Nephron (organoid): Measurements from ENCODE around the gene CALML6.

Experiments used
- H3K27ac Mint-ChIP-seq, 3 experiments: 2 replicates each; pipeline ENCODE4 v1.8.0; 2020; ENCODE audit warnings: mixed read lengths in 3 of 3, mild to moderate bottlenecking in 2 of 3, moderate library complexity in 1 of 3
- H3K27me3 Mint-ChIP-seq: 2 replicates; pipeline ENCODE4 v1.8.0; 2021; ENCODE audit warnings: low read depth, mild to moderate bottlenecking, moderate library complexity, mixed read lengths
- H3K36me3 Mint-ChIP-seq: 2 replicates; pipeline ENCODE4 v1.8.0; 2020; ENCODE audit warnings: low read depth, mixed read lengths
- H3K4me1 Mint-ChIP-seq: 2 replicates; pipeline ENCODE4 v1.8.0; 2020; ENCODE audit warnings: mixed read lengths
- H3K4me3 Mint-ChIP-seq, 3 experiments: 2 replicates each; pipeline ENCODE4 v1.8.0; 2020; ENCODE audit warnings: mild to moderate bottlenecking in 3 of 3, mixed read lengths in 3 of 3, moderate library complexity in 2 of 3
- H3K9me3 Mint-ChIP-seq: 2 replicates; pipeline ENCODE4 v1.8.0; 2020; ENCODE audit warnings: mixed read lengths
- TF ChIP-seq, protein P1 (sequence below), 3 experiments: fragments of 200-600 bp; sonication (generic); IDR thresholded peaks; one replicate each; pipeline ENCODE4 v1.5.0; 2021; ENCODE audit warnings: antibody characterized with exemption in 3 of 3; ENCODE audit not compliant: unreplicated experiment in 3 of 3

The CALML6 gene

DNA sequence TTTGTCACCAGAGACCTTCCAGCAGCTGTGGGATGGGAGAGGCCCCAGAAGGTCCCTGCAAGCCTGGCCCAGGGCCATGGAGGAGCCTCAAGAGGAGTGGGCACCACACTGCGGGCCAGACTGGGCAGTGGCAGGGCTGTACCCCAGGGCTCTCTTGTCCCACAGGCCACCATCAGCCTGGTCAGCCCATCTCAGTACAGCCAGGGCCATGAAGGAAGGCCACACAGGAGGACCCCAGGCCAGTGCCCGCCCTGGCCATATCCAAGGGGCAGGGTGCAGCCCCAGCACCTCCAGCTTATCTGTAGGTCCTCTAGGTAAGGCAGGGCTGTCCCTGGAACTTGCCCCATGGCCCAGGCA is 21.1 kb upstream of the CALML6 start:
- Mint-ChIP-seq H3K4me1 (peaks cover 23% of the 10 kb centered on the region), H3K4me3 (peak overlapping the region in 2 of 3 experiments; percentile 8 to 69), H3K9me3 (no peaks in the 10 kb centered on the region), H3K36me3 (peaks cover 4% of the 10 kb centered on the region), H3K27ac (no peak overlapping the region), H3K27me3 (peaks cover 15% of the 10 kb centered on the region)
- TF ChIP-seq, protein P1, sequence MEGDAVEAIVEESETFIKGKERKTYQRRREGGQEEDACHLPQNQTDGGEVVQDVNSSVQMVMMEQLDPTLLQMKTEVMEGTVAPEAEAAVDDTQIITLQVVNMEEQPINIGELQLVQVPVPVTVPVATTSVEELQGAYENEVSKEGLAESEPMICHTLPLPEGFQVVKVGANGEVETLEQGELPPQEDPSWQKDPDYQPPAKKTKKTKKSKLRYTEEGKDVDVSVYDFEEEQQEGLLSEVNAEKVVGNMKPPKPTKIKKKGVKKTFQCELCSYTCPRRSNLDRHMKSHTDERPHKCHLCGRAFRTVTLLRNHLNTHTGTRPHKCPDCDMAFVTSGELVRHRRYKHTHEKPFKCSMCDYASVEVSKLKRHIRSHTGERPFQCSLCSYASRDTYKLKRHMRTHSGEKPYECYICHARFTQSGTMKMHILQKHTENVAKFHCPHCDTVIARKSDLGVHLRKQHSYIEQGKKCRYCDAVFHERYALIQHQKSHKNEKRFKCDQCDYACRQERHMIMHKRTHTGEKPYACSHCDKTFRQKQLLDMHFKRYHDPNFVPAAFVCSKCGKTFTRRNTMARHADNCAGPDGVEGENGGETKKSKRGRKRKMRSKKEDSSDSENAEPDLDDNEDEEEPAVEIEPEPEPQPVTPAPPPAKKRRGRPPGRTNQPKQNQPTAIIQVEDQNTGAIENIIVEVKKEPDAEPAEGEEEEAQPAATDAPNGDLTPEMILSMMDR (IDR thresholded peaks at IDR 0.05; ENCODE audit: unreplicated experiment in 3 of 3): no peak

DNA sequence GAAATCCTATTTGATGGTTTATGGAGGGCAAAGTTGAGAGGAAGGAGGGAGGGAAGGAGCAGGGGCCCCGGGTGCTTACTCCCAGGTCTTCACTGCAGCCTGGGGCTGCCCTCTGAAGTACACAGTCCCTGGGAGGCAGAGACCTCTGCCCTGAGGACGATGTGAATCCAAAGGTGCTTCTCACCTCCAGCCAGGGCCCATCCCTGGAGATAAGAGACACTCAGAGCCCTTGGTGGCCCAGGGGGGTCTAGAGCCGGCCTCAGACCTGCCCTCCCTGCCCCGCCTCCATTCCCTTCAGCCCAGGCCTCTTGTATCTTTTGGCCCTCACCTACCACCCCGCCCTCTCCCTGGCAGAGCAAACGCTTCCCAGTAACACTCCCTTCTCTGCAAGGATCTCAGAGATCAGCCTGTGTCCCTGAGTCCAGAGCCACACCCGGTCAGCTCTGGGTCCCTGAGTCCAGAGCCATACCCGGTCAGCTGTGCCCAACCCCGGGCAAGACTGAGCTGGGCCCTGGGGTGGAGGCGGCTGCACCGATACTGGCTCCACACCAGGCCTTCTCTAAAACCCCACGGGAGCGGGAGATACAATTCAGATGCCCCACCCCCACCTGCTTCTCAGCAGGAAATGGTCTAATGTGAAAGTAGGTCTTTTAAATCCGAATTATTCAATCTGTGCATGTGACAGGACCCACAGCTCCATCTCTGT is 20.6 kb upstream of the CALML6 start:
- peaks cover 19% of the 10 kb centered on the region for H3K4me1 Mint-ChIP-seq
- peak overlapping the region in 2 of 3 experiments; percentile 58 to 88 for H3K27ac Mint-ChIP-seq
- H3K36me3 Mint-ChIP-seq: no peaks in the 10 kb centered on the region
- TF ChIP-seq, protein P1 (IDR thresholded peaks at IDR 0.05; ENCODE audit: unreplicated experiment in 3 of 3): no peak
- H3K27me3 Mint-ChIP-seq: peaks cover 15% of the 10 kb centered on the region
- no peaks in the 10 kb centered on the region for H3K9me3 Mint-ChIP-seq
- peak overlapping the region; percentile 59 to 75 (median 62) for H3K4me3 Mint-ChIP-seq

DNA sequence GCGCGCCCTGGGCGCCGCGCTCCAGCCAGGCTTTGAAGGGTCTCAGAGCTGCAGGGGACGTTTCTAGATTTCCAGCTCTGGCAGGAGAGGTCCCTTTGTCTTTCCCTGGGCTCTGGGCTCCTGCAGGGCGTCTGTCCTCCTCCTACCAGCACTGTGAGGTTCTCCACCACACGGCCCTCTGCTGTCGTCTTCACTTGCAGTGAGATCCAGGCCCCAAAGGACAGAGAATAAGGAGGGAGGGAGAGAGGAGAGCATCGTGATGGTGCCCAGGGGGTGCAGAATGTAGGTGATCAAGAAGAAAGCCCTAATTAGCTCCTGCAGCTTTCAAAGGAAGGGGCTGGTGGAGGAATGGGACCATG is 20.0 kb upstream of the CALML6 start:
- Mint-ChIP-seq H3K4me1 (peaks cover 19% of the 10 kb centered on the region), H3K36me3 (no peaks in the 10 kb centered on the region), H3K27ac (peak overlapping the region in 2 of 3 experiments; percentile 58 to 88), H3K4me3 (peak overlapping the region; percentile 59 to 75 (median 62)), H3K9me3 (no peaks in the 10 kb centered on the region), H3K27me3 (peaks cover 15% of the 10 kb centered on the region)
- TF ChIP-seq, protein P1 (IDR thresholded peaks at IDR 0.05; ENCODE audit: unreplicated experiment in 3 of 3): no peak

DNA sequence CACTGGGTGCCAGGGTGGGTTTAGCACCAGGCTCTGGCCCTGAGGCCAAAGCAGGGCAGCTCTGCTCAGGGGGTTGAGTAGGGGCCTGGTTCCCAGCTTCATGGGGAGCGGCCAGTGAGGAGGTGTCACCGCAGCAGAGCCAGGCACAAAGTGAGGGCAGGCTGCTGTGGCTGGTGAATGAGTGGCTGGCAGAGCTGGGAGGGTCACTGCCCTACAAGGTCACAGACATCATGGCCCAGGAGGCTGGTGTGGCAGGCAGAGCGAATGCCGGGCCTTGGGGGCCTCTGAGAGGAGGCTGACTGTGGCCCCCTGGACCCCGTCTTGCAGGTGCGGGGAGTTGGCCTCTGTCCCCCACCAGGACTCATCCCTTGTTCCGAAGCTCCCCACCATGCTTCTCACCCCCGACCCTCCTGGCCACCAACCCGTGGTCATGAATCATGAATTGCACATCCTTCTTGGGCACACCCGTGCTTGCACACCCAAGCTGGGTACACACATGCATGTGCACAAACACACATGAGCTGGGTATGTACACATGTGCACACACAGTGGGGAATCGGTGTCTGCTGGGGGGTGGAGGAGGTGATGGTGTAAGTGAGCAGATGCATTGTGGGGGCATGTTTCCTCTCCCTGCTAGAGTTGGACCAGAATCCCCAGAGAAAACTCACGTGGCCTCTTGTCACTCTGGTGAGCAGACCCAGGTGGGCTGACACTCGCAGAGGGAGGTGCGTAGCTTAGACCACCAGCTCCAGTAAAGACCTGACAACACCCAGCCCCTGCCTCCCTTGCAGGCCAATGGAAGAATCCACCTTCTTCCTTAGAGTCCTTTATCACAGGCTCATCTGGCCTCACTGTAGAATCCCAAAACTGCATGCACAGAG is 19.4 kb upstream of the CALML6 start:
- TF ChIP-seq, protein P1 (IDR thresholded peaks at IDR 0.05; ENCODE audit: unreplicated experiment in 3 of 3): no peak
- Mint-ChIP-seq H3K4me3 (peak overlapping the region in 2 of 3 experiments; percentile 34 to 51), H3K27me3 (peaks cover 15% of the 10 kb centered on the region), H3K4me1 (peaks cover 19% of the 10 kb centered on the region), H3K9me3 (no peaks in the 10 kb centered on the region), H3K27ac (no peak overlapping the region), H3K36me3 (no peaks in the 10 kb centered on the region)

DNA sequence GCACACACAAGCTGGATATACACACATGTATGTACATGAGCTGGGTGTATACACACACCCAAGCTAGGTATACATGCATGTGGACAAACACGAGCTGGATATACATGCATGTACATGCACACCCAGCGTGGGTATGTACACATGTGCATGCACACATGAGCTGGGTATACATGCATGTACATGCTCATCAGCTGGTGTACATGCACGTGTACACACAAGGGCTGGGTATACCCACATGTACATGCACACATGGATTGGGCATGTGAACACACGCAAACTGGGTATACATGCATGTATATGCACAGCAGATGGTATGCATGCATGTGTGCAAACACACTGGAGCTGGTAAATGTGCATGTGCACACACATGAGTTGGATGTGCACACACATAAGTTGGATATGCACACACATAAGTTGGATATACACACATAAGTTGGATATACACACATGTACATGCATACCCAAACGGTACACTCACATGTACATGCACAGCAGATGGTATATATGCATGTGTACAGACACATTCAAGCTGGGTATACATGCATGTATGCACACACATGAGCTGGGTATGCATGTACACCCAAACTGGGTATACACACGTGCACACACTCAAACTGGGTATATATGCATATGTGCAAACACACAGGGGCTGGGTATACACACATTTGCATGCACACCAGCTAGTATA is 16.7 kb upstream of the CALML6 start:
- Mint-ChIP-seq H3K27me3 (peaks cover 15% of the 10 kb centered on the region), H3K4me1 (peaks cover 10% of the 10 kb centered on the region), H3K36me3 (no peaks in the 10 kb centered on the region), H3K27ac (no peak overlapping the region), H3K4me3 (no peak overlapping the region), H3K9me3 (no peaks in the 10 kb centered on the region)
- TF ChIP-seq, protein P1 (IDR thresholded peaks at IDR 0.05; ENCODE audit: unreplicated experiment in 3 of 3): no peak
